Right kidney (tissue), 1 donor: Measurements from ENCODE around the gene SLC22A23.

Experiments
- DNase-seq: peaks from one replicate; pipeline ENCODE4 v3.0.0-alpha.2; 2016

SLC22A23 gene

DNA sequence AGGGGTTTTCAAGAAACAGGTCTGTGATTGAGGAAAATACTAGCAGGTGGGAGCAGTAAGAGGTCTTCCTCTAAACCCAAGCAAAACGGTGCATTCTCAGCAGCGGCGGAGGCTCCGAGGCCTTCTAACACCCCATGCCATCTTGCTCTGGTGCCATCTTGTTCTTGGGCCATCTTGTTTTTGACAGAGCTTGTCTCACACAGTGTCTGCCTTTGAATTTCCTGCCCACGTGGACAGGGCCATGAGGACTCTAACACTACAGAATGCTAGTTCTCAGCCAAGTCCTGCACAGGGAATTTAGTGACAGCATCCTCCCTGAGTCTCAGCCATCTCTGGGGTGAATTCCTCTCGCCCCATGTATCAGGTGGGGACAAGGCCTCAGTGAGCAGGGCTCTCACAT is 121.7 kb downstream of the SLC22A23 start:
- DNase-seq: no peak

DNA sequence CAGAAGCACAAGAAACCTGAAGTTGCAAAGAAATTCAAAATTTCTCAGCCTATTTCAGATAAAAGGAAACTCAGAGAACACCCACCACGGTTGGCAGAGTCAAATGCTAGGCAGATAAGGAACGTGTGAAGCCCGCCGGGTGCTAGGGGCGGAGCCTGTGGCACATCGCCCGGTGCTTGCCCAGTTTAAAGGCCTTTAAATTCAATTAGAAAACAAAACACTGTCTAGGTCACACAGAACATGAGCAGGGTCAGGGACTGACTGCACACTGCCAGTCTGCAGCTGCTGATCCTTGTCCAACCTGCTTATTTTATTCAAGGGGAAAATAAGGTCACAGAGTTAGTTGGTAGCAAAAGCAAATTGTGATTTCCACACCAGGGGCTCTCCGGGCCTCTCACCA is 122.3 kb downstream of the SLC22A23 start:
- no peak for DNase-seq

DNA sequence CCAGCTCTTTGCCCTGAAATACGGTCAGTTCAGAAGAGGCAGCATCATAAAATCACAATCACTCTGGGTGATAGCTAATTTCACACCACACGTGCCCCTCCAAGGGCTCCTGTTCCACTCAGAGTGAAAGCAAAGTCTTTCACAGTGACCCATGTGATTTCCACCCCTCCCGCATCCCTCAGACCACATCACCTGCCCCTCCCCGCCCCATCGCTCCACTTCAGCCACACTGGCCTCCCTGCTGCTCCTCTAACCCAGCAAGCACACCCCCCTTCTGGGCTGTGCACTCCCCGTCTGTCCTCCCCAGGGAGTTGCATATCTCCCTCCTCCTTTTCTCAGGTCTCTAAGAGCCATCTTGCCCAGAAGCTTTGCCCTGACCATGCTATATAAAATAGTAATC is 123.6 kb downstream of the SLC22A23 start:
- DNase-seq: no peak

DNA sequence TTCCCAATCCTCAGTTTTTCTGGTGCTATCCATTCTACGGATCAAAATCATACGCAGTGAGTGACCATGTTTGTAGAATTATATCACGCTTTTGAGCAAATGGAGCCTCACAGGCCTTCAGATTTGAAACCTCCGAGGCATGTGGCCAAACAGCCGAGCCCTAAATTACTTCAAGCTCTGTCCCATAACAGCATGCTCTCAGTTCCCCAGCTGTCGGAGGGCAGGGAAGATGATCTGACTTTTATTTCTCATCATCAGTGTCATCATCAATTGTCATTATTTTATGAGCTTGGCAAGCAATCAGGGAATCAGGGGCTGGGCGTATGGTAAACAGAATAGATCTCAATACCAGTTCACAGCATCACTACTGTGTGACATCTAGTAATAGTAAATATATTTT is 124.9 kb downstream of the SLC22A23 start:
- DNase-seq: no peak

DNA sequence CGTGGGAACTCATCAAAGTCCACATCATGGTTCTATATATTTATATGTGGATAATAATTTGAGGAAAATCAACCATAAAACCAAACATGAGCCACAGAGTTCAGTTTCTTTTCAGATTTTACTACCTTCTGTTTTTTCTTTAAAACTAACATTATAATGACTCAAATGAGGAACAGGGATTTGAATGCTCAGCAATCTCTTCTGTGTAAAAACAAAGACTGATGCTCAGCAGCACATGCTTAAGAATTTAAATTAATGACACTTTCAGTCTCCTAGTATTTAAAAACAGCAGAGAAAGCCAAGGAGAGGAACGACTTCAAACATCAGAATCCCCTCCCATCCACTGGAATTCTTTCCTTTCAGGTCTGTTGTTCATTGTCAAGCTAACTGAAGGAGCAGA is 125.4 kb downstream of the SLC22A23 start:
- DNase-seq: no peak

DNA sequence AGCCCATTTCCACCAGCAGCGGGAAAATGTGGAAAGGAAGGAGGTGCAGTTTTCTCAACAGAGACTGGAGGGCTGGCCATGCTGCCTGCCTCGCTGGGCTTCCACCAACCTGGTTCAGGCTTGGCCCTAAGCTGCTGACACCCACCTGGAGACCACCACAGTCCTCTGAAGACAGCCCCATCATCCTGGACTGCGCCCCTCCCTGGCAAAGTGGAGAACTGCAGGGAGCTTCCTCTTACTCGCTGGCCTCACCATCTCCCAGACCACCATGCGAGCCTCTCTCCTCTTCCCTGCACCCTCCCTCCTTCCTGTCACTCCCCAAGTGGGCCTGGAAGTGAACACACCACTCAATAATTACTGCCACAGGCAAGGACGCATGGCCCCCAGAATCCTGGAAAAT is 126.7 kb downstream of the SLC22A23 start:
- DNase-seq: no peak

DNA sequence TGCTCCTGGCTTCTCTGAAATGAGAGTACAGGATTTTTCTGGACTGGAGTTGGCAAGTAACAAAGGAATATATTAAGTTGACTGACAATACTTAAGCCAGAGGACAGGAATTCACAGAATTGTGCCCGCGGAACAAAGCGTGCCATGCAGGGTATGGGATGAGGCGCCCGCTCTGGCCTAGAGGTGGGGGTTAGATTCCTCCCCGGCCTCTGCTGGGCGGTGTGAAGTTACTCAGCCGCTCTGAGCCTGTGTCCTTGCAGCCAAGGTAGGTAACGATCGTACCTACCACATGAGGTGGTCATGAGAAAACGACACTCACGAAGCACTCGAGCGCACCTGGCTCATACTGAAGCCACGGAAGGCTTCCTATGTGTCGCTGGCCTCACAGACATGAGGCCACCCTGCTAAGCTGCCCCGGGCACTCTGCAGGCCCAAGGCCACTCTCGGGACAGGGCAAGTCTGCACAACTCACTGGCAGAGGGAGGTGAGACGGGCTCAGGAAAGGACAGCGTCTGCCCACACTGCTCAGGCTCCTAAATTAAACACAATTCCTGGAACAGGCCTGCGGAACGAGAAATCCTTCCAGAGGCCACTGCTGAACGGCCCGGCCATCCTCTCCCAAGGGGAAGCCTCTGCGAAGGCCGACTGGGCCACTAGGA is 127.3 kb downstream of the SLC22A23 start:
- DNase-seq: no peak

DNA sequence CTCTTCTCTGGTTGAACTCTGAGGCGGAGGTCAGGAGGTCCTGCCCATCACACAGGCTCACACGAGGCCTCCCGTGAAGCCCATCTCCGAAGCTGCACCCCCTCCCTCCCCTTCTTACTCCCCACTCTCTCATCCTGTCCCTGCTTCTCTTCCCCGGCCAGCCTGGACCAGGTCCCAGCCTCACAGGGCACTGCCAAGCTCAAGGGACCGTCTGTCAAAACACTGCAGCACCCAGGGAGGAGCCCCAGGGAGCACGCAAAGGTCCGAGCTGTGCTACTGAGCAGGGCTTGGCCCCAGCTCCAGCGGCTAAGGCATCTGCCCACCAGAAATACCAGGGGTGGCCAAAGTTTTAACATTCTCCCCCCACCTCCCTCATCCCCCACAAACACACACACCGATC is 128.1 kb downstream of the SLC22A23 start:
- no peak for DNase-seq

DNA sequence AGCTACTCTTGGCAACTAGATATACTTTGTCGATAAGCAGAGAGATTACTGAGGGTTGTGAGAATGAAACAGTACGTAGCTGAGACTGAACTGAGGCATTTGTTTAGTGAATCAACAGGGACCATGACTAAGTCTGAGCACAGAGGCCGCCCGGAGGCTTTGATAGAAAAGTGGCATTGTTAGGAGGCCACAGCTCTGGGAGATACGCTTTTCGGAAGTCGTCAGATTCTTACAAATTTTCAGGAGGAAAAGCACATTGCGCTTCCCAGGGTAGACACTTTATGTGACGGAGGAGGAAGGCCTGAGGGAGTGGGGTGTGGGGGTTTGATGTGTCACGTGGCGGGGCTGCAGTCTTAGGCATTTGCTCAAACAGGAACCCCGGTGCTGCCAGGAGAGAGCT is 128.7 kb downstream of the SLC22A23 start:
- no peak for DNase-seq

DNA sequence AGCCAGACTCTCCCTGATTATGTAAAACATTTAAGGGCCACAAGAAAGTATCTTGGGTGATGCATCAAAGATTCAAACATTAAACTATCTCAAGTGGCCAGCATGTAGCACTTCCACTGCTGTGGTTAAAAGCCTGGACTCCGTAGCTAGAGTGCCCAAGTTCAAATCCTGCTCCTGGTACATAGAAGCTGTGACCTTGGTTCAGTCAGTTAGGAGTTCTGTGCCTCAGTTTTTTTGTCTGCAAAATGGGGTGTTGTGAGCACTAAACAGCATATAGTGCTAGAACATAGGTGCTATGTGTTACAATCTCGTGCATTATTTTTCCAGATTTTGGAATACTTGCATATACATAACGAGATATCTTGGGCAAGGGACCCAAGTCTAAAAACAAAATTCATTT is 129.4 kb downstream of the SLC22A23 start:
- DNase-seq: no peak

DNA sequence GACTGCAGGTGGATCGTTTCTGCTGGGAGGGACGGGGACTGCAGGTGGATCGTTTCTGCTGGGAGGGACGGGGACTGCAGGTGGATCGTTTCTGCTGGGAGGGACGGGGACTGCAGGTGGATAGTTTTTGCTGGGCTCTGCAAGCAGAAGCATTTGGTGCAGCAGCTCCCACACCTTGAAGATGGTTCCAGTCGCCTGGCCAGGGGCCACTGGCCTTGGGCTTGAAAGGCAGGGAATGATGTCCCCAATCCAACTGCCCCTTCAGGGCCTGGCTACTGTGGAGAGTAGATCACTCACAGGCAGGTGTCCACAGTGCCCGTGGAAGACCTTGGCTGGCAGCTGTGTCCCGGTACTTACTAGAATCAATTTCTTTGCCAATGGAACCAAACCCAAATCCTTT is 129.9 kb downstream of the SLC22A23 start:
- DNase-seq: no peak

DNA sequence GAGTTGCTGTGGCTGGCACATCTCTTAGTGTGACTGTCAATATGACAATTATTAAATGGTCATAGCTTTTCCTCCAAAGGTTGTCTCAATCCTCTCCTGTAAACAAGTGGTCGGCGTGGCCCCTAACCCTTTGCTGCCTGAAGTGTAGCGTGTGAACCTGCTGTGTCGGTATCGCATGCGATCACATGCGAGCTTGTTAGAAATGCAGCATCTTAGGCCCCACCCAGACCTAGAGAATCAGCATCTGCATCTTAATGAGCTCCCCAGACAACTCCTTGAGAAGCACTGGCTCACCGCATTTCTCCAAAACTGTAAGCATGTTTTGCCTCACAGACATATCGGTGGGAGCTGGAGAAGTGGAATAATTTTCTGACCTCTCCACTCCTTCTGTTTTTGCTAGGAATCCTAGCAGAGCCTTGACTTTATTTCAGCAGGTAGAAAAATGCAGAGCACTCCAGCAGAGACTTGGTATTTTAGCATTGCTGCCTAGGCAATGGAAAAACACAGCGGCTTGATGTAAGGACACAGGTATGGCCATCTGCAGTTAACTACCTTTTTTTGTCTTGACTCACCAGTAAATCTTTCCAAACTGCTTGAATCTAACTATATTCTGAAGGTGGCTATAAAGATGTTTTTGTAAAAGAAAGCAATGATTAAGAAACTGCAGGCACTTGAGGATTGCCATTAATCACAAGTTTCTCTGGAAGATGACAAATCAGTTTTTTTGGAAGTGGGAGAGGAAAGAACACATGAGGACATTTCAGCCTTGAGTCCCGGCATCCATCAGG is 130.5 kb downstream of the SLC22A23 start:
- DNase-seq: no peak

DNA sequence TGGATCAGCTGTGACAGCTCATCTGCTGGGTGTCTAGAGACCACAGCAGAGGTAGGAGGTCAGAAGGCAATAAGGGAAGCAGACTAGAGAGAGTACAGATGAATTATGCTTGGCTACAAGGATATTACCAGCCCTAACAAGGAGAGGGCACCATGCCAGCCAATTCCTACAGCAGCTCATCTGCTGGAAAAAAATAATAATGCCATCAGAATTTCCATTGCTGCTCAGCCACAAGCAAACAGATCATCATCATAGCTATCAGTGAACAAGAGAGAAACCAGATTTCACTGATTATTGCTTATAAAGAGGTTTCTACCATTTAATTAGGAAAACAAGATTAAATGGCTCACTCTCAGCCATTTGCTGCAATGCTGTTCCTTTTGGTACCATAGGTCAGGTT is 131.6 kb downstream of the SLC22A23 start:
- no peak for DNase-seq

DNA sequence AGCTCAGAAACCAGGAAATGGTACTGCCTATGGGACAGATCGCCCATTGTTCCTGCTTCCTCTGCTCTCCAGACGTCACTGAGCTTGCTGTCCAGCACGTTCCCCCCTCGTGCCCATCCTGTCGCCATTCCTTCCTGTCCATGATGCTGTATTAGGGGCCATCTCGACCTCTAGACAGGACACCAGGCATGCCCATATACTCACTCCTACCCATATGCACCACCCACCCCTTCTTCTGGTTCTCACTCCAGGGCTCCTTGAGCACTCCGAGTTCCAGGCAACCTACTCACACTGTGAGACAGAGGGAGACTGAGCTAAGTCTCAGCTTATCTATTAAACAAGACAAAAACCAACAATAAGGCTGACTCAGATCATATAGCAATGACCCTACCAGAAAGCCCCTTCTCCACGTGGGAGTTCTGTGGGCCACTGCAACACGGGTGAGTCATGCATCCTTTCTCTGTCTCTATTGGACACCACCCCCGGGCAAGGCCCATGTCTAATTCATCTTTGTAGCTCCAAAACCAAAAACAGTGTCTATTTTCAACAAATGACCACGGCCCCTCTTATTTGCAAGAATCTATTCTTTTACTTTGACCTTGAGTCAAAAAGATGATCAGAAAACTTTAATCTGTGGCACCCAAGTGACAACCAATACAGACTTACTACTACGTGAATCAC is 132.4 kb downstream of the SLC22A23 start:
- DNase-seq: no peak

DNA sequence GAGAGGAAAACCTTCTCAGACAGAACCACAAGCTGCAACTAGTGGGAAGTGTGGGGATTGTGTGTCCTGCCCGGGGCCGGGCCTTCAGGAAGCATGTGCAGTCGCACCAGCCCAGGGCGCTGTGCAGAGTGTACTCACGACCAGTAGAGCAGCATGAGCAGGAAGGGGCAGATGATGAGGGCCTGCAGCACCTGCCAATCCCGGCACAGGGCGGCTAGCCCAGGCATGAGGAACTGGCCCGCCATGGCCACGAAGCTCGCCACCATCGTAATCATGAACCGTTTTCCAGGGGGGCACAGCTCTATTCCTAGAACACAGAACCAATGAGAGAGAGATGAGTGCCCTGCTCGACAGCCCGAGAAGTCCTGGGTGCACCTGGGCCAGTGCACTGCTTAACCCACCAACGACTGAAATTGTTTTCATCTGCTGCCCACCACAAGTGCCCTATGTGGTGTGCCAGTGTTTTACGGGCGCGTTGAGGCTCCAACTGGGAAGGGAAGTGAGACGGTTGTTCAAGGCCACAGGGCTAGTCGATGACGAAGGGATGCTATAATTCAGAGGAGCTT is 133.1 kb downstream of the SLC22A23 start:
- no peak for DNase-seq

DNA sequence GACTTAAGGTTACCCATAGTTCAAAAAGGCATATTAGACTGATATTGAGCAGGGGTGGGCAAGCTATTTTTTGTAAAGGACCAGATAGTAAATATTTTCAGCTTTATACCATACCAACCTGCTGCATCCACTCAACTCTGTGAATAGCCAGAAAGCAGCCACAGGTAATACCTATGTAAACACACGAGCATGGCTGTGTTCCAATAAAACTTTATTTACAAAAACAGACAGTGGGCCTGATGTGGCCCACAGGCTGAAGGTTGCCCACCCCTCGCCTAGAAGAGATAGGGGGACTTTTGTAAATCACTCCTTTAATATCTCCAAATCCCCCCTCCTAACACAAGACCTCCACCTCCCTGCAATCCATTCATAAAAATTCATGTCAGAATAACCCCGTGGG is 133.7 kb downstream of the SLC22A23 start:
- no peak for DNase-seq

DNA sequence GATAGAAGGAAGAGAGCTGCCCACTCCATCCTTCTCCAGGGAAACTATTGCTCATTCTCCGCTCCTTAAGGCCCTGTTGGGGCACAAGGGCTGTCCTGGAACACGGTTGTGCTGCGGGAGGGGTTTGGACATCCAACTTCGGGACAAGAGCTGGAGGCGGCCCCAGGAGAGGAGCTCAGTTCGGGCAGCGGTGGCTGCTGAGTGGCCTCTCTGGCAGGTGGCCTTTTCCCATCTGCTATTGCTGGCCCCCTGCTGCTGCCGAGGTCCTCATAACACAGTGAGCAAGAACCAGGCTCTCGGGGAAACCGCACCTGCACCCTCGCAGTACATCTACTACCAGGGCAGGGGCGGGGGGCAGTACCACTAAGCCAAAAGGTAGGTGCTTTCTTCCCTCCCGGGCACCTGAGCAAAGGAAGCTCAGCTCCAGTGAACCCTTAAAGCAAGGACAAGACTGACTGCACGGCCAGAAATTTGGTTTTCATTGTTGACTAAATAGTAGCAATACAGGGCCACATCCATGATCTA is 134.4 kb downstream of the SLC22A23 start:
- DNase-seq: no peak

DNA sequence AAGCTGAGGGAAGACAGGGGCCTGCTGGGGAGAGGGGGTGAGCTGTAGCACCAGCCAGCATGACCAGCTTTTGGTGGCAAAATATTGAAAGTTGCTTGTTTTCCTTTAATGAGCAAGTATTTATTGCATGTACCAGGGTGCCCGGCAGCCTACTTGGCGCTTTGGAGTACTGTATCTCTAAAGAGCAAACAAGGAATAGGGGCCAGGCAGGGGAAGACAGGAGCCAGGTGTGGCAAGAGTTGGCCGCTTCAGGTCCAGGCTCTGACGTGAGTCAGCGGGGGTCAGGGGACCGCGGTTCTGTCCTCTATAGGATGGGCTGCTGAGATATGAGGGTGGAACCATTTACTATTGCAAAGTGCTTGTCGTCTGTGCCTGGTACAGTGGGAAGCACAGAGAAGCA is 135.0 kb downstream of the SLC22A23 start:
- DNase-seq: no peak

DNA sequence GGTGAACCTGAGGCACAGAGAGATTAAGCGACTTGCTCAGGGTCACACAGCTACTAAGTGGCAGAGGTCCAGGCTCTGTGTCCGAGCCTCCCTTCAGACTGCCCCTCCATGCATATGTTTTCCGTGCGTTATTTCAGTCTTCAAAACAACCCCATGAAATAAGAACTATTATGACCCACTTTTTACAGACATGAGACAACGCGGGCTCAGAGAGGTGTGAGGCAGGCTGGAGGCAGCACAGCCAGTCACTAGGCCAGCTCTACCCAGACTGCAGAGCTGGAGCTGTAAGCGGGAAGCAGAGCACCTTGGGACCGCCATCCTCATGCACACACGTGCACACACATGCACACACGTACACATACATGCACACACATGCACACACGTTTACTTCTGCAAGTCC is 135.8 kb downstream of the SLC22A23 start:
- no peak for DNase-seq

DNA sequence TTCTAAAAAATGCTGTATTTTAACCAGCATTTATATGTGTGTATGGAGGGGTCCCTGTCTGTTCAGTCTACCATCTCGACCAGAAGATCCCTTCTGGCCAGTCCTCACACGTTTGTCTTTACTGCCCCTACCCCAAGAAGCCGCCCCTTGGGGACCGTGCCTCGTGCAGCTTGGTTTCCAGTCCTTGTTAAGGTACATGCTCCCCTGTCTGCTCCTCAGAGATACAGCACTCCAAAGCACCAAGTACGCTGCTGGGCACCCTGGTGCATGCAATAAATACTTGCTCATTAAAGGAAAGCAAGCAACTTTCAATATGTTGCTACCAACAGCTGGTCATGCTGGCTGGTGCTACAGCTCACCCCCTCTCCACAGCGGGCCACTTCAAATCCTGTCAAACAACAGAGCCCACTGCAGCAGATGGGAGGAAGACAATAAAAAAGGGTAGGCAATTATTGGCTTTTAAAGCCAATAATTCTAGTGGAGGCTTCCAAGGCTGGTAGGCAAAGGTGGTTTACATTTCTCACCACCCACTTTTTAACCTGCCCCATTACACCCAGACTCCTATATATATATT is 136.5 kb downstream of the SLC22A23 start:
- DNase-seq: no peak

DNA sequence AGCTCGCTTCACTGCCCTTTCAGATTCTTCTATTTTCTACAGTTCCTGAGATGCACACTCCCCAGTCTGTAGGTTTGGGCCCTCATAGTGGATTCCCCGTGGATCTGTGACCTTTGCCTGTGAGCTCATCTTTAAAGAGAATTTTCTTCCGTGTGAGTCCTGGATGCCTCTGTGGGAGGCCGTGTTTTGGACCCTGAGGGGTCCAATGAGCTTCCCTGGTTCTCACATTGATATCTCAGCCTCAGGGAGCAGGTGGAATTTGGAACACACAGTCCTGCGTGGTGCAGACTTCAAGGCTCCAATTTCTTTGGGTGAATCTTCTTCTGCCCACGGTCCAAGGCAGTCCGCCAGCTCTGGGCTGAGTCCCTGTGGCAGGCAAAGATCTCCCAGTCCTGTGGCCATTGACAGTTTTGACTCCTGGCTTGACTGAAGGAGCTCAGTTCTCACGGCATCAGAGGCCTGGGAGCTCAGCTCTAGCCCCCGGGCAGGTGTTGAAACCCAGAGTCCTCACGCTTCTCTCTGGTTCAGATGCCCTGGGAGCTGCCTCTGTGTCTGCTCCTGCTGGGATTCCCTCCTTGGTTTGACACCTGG is 137.1 kb downstream of the SLC22A23 start:
- no peak for DNase-seq

DNA sequence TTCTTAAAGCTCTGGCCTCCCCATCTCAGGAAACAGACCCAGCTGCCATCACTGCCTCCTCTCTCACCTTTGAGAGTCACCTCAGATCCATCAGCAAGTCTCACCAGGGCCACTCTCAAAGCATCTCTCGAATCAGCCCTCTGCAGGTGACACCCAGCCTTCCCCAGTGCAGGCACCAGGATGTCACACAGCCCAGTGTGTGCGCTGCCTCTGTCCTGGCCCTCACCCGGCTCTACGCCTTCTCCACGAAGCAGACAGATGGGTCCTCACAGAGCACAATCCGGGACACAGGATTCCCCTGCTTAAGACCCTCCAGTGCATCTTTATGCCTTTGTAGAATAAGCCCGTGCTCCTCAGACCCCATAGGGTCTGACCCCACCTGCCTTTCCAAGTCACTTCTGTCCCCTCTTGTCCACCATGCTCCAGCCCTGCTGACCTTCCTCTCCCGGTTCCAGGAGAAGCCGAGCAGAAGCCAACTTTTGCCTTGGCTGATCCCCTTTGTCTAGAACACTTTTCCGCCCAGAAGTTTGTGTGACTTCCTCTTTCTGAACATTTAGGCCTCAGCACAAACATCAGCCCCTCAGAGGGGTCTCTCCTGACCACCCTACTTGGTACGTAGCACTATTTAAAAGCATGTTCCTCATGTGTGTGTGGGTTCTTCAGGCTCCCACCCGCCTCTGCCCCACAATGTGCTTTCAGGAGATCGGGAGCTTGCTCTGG is 137.9 kb downstream of the SLC22A23 start:
- no peak for DNase-seq
